ENCODE results near the gene ERBB4.

GRCh38 chr2:212537726-212538304, 787 bp downstream of the ERBB4 start:
- TF ChIP-seq EZH2phosphoT487 (IDR thresholded peaks at IDR 0.05; ENCODE audit: low read length): no peak
- TF ChIP-seq, protein P1, sequence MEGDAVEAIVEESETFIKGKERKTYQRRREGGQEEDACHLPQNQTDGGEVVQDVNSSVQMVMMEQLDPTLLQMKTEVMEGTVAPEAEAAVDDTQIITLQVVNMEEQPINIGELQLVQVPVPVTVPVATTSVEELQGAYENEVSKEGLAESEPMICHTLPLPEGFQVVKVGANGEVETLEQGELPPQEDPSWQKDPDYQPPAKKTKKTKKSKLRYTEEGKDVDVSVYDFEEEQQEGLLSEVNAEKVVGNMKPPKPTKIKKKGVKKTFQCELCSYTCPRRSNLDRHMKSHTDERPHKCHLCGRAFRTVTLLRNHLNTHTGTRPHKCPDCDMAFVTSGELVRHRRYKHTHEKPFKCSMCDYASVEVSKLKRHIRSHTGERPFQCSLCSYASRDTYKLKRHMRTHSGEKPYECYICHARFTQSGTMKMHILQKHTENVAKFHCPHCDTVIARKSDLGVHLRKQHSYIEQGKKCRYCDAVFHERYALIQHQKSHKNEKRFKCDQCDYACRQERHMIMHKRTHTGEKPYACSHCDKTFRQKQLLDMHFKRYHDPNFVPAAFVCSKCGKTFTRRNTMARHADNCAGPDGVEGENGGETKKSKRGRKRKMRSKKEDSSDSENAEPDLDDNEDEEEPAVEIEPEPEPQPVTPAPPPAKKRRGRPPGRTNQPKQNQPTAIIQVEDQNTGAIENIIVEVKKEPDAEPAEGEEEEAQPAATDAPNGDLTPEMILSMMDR (IDR thresholded peaks at IDR 0.05; ENCODE audit: low read length): no peak

Measured in MM.1S (cell line).